Stomach (tissue), 9 donors: ENCODE data around the gene ADARB2. TPM values are rescaled to one million over a fixed set of nuclear protein-coding genes. Genes with fewer than 3 reads are reported as not detected.

ENCODE experiments used
- DNase-seq, 2 donors: peaks; one replicate each; pipeline versions ENCODE4 v3.0.0 to v3.0.0-alpha.2; 2013 to 2019
- H3K27ac ChIP-seq, 5 donors: fragments of 200-600 bp in 4 of 5; sonication (generic) in 4 of 5; one replicate each; pipeline ENCODE4 v1.5.1; 2013 to 2019; ENCODE audit warnings: mild to moderate bottlenecking in 1 of 5, moderate library complexity in 1 of 5
- H3K27me3 ChIP-seq, 3 donors: fragments of 200-600 bp; sonication (generic); one replicate each; pipeline ENCODE4 v1.5.1; 2017 to 2019; ENCODE audit warnings: mixed run types in 1 of 3
- H3K36me3 ChIP-seq, 4 donors: fragments of 200-600 bp; sonication (generic); 1 replicate in 3 of 4; 2 replicates in 1 of 4; pipeline ENCODE4 v1.5.1; 2016 to 2019
- H3K4me1 ChIP-seq, 4 donors: fragments of 200-600 bp; sonication (generic); one replicate each; pipeline ENCODE4 v1.5.1; 2016 to 2019
- H3K4me3 ChIP-seq, 4 donors: fragments of 200-600 bp; sonication (generic) in 3 of 4; one replicate each; pipeline ENCODE4 v1.5.1; 2016 to 2019; ENCODE audit warnings: mild to moderate bottlenecking in 1 of 4
- H3K9me3 ChIP-seq, 4 donors: fragments of 200-600 bp; sonication (generic); one replicate each; pipeline ENCODE4 v1.5.1; 2016 to 2019
- EP300 ChIP-seq: sonication (generic); formaldehyde crosslinking; IDR thresholded peaks from one replicate; pipeline ENCODE4 v1.6.1; 2017; ENCODE audit warnings: antibody characterized with exemption
- POLR2A ChIP-seq, 4 donors: fragments of 450-650 bp; IDR thresholded peaks; one replicate each; pipeline ENCODE4 v1.6.1; 2016; ENCODE audit warnings: antibody characterized with exemption in 4 of 4, control low read depth in 2 of 4, mild to moderate bottlenecking in 1 of 4, moderate library complexity in 1 of 4
- POLR2AphosphoS5 ChIP-seq, 3 donors: sonication (generic); formaldehyde crosslinking; IDR thresholded peaks; one replicate each; pipeline ENCODE4 v1.6.1; 2016; ENCODE audit warnings: antibody characterized with exemption in 3 of 3
- WGBS, 5 donors: extraction: QIAGEN DNeasy Blood & Tissue Kit in 3 of 5; methylation state at CpG; one replicate each; pipeline versions ENCODE4 v1.1.5 to v1.1.7; 2013 to 2018; 5-methylcytosine and 5-hydroxymethylcytosine counted together
- intact Hi-C: fragments of 100-400 bp; cut with DNase I; formaldehyde crosslinking; loops from one replicate; pipeline ENCODE4 v1.15.1; 2023; ENCODE audit warnings: low total_unique reads
- polyA plus RNA-seq, 3 donors: library from polyadenylated mRNA; stranded (reverse); fragments of 200-250 nt; gene quantifications; one replicate each; pipeline ENCODE4 v1.2.3, GENCODE V29; 2013
- total RNA-seq, 5 donors: library from RNA; depleted of rRNA; stranded (reverse); fragments of >200 nt; gene quantifications; one replicate each; pipeline versions ENCODE4 v1.1.0 to v1.2.3, GENCODE V29; 2014 to 2016
- TF ChIP-seq, protein P1 (sequence below), 7 experiments: fragments of 450-650 bp in 4 of 7; fragments of 200-600 bp in 3 of 7; sonication (generic) in 3 of 7; IDR thresholded peaks; one replicate each; pipeline ENCODE4 v1.5.1; 2016 to 2019; ENCODE audit warnings: antibody characterized with exemption in 7 of 7, control low read depth in 2 of 7, mild to moderate bottlenecking in 1 of 7
- donor health status: healthy with polysubstance abuse.
- donor health status: Bipolar disorder and iron deficiency.
- donor health status: healthy.

The ADARB2 gene
- total and polyA plus RNA-seq, 8 donors, result 0.55 to 4.1 (median 1.4) TPM; not detected in 1

DNA sequence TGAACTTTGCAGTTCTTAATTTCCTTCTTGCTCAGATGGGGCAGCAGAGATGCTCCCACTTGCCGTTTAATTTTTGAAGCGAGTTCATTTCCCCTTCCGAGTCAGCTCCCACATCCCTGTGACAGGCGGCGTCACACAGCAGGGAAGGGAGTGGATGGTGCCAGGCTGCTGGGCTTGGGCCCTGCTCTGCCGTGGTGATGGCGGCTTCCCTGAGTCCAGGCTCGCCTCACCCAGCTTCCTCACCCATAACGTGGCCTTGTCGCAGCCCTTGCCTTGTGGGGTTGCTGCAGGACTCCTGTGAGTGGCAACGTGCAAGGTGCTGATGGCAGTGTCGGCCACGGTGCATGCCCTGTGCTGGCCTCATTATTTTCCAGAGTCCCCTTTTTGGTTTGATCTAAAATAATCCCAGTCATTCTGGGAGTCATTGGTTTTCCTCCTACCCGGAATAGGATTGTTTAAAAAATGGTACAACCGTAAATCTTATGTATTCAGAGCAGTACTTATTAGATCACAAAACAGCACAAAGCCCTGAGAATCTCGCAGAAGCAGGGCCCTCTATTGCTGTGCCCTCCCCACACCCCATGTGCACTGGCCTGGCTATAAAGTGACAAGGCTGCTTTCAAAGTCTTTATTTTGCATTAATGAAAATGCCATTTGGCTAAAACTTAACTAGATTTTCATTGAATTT, 421.1 kb downstream of the ADARB2 start:
- WGBS, 5 donors, result 72 to 83% (median 79%) methylated on average over 16 of the region's 16 CpGs
- Histone ChIP-seq H3K4me3 (no peak overlapping the region), H3K27ac (no peak overlapping the region), H3K36me3 (no peaks in the 10 kb centered on the region), H3K27me3 (peaks cover 0 to 9% (median 0%) of the 10 kb centered on the region in 3 donors), H3K9me3 (no peaks in the 10 kb centered on the region), H3K4me1 (no peaks in the 10 kb centered on the region)
- no peak for TF ChIP-seq EP300
- TF ChIP-seq, protein P1, sequence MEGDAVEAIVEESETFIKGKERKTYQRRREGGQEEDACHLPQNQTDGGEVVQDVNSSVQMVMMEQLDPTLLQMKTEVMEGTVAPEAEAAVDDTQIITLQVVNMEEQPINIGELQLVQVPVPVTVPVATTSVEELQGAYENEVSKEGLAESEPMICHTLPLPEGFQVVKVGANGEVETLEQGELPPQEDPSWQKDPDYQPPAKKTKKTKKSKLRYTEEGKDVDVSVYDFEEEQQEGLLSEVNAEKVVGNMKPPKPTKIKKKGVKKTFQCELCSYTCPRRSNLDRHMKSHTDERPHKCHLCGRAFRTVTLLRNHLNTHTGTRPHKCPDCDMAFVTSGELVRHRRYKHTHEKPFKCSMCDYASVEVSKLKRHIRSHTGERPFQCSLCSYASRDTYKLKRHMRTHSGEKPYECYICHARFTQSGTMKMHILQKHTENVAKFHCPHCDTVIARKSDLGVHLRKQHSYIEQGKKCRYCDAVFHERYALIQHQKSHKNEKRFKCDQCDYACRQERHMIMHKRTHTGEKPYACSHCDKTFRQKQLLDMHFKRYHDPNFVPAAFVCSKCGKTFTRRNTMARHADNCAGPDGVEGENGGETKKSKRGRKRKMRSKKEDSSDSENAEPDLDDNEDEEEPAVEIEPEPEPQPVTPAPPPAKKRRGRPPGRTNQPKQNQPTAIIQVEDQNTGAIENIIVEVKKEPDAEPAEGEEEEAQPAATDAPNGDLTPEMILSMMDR (IDR thresholded peaks at IDR 0.05), result no peak
- TF ChIP-seq POLR2A (IDR thresholded peaks at IDR 0.05), result no peak
- no peak for TF ChIP-seq POLR2AphosphoS5 (IDR thresholded peaks at IDR 0.05)
- no peak for DNase-seq
- intact Hi-C loops, result no loop called here

DNA sequence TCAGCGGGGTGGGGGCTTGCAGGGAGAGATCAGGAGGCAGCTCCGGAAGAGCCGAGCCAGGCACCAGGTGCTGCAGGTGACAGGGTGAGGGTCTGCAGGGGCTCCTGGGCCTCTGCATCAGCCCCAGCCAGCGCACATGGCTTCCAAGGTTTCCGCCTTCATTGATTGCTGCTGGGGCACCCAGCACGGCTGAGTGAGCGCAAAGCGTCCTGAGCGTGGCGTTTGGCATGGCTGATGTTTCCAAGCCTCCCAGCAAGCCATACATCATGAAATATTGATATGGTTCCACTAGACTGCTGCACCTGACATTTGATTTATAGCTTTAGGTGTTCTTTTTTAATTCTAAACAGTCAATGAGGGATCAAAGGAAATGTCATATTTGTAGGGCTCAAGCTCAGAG, 422.1 kb downstream of the ADARB2 start:
- no peaks in the 10 kb centered on the region for H3K9me3 ChIP-seq
- WGBS, 5 donors, result 82 to 89% (median 87%) methylated on average over 10 of the region's 10 CpGs

DNA sequence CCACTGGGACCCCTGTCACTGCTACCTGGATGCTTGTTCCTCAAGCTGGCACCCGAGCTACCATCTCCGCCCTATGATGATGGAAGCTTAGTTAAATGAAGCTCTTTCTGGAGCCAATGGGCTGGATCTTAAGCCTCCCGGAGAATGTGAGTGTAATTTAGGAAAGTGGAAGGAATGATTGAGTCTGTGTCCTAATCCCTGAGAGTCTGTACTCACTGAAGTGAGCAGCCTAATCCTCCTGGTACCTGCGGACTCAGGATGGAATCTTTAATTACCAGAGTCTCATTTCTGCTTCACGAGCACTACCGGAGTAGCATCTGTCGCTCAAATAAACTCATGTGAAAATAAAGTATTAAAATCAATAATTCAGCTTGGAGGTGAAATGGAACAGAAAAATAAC, 425.6 kb downstream of the ADARB2 start:
- TF ChIP-seq POLR2AphosphoS5 (IDR thresholded peaks at IDR 0.05) (no peak), POLR2A (IDR thresholded peaks at IDR 0.05) (no peak)
- DNase-seq, result no peak
- H3K27ac ChIP-seq, result no peak overlapping the region
- WGBS, 5 donors, result 84 to 91% (median 90%) methylated on average over 7 of the region's 7 CpGs
- no peak overlapping the region for H3K4me3 ChIP-seq
- intact Hi-C loops, result no loop called here
- H3K36me3 ChIP-seq, result no peaks in the 10 kb centered on the region
- H3K9me3 ChIP-seq, result no peaks in the 10 kb centered on the region
- H3K4me1 ChIP-seq, result no peaks in the 10 kb centered on the region
- peaks cover 0 to 6% (median 0%) of the 10 kb centered on the region in 3 donors for H3K27me3 ChIP-seq

More for the DNA sequence above, 422.1 kb downstream of the ADARB2 start:
- H3K4me1 ChIP-seq, result no peaks in the 10 kb centered on the region
- no peak for DNase-seq
- no peak overlapping the region for H3K4me3 ChIP-seq
- no peak overlapping the region for H3K27ac ChIP-seq
- intact Hi-C loops, result no loop called here
- peaks cover 0 to 6% (median 0%) of the 10 kb centered on the region in 3 donors for H3K27me3 ChIP-seq
- no peaks in the 10 kb centered on the region for H3K36me3 ChIP-seq
- TF ChIP-seq, protein P1 (IDR thresholded peaks at IDR 0.05), result no peak
- TF ChIP-seq POLR2A (IDR thresholded peaks at IDR 0.05), result no peak

DNA sequence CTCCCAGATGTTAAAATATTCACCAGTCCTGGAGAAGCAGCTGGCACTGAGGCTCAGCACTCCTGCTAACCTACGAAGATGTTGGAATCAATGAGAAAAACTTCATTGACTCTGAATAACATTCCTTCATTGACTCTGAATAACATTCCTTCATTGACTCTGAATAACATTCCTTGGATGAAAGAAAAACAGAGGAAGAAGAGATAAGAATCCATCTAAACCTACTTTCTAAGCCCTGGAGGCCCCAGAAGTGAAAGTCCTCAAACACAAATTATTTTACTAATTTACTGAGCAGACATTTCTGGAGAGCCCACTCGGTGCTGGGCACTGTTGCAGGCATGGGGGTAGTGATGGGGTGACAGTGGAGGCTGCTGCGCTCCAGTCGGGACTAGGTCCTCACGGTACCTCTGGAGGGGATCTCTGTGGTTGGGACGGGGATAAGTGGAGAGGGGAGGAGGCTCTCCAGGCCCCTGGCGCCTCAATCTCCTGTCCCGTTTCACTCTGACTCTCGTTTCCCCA, 427.0 kb downstream of the ADARB2 start:
- Histone ChIP-seq H3K4me1 (no peaks in the 10 kb centered on the region), H3K9me3 (no peaks in the 10 kb centered on the region), H3K36me3 (no peaks in the 10 kb centered on the region), H3K4me3 (no peak overlapping the region), H3K27me3 (peaks cover 0 to 6% (median 0%) of the 10 kb centered on the region in 3 donors), H3K27ac (no peak overlapping the region)
- TF ChIP-seq EP300, result no peak
- no peak for TF ChIP-seq POLR2A (IDR thresholded peaks at IDR 0.05)
- TF ChIP-seq, protein P1 (IDR thresholded peaks at IDR 0.05), result no peak
- no peak for TF ChIP-seq POLR2AphosphoS5 (IDR thresholded peaks at IDR 0.05)
- intact Hi-C loops, result no loop called here
- 63 to 69% (median 69%) methylated on average over 9 of the region's 9 CpGs for WGBS, 5 donors
- DNase-seq, result no peak
